Activated CD4-positive, CD25-positive, alpha-beta regulatory T cell treated with anti-CD3 and anti-CD28 coated beads, Interleukin-2, amount 50 U/mL, for 16 hours (primary cell): ENCODE data around the gene DDX41.
"Not testable (repeated sequence)": the region's sequence is repeated elsewhere in the genome, so short reads cannot be mapped to it uniquely, and the experiment has no call there.

Experiments
- DNase-seq: peaks from one replicate; pipeline ENCODE4 v3.0.0-alpha.2; 2020; ENCODE audit warnings: low read depth, low spot score

Gene DDX41

GRCh38 chr5:177516601-177517568, at the start of gene DDX41:
Gene DDX41, minus strand, starts transcription at chr5:177516961. Its CDS starts 16 bp downstream, at chr5:177516945.
- peak; percentile 91 for DNase-seq

GRCh38 chr5:177565046-177565445, 48.3 kb upstream of the DDX41 start:
- DNase-seq: no peak

- not testable (repeated sequence) for DNase-seq
These were observed 42.7 kb upstream of the DDX41 start for GRCh38 chr5:177559446-177559941.

DNA sequence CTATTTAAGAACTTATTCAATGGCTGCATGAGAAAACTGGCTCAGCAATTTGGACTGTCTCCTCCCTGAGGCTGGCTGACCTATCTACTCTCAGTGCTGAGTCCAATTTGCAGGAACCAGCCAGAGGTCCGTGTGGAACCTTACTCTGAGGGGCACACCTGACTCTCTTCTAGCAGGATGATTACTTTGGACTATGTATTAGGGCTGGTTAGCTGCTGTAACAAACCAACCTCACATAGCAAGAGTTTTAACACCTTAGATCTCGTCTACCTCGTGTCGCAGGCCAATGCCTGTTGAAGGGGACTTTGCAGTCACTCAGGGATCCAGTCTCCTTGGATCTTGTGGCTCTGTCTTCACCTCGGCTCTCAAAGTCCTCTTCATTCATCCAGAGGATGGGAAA, 41.0 kb upstream of the DDX41 start:
- DNase-seq: no peak

DNA sequence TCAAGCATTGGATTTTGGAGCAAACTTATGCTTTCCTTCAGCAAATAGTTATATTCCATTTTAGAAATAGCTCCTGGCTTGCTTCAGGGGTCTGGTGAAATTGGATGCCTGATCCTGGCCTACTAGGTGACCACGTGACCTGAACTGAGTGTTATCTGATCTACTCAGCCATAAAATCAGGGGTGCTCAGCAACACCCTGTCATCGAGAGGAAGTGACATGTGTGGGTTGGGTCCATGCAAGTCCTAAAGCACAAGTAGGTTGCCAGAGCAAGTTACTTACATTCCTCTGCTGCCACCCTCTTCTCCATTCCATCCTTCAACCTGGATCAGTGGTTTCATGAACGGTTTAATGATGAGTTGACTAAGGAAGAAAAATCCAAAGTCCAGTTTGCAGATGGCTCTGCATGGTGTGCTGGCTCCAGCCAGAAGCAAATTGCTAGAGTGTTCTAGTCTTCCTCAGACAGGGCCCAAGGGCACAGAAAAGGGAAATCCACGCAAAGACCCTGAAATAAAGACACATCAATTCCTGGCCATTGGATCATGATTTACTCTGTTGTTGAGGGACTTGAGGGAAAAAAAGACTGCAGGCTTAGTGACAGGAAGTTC, 40.4 kb upstream of the DDX41 start:
- no peak for DNase-seq

DNA sequence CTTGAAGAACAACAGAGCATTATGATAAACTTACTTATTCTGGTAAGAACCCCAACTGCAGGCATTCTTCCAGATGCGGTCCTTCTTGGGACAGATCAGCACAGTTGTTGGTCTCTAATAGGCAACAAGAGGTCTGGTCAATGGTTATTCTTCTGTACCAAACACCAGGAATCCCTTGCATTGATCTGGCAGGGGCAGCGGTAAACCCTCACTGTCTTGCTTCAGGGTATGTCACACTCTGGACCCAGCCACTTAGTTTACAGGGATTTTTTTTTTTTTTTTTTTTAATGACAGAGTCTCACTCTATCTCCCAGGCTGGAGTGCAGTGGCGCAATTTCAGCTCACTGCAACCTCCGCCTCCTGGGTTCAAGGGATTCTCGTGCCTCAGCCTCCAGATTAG, 38.9 kb upstream of the DDX41 start:
- DNase-seq: no peak

DNA sequence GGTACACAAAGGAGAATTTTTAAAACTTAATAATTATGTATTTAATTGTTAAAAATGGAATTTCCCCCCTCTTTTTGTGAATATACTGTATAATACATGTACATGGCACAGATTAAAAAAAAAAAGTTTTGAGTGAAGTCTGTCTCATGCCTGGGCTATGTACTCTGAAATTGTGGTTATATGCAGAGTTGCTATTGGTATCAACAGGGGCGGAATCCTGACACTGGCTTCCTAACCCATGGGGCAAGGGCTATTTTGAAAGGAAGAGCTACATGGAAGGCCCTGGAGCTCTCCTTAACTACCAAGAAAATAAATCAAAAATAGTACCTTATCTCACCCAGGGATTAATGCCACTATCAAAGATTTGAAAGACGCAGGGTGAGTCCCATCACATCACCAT, 38.5 kb upstream of the DDX41 start:
- DNase-seq: no peak

GRCh38 chr5:177554474-177555111, 37.8 kb upstream of the DDX41 start, which contains the start of gene FAM193B:
Gene FAM193B, minus strand, starts transcription at chr5:177554563. Its CDS starts 105 bp downstream, at chr5:177554458.
- DNase-seq: peak; percentile 88

GRCh38 chr5:177553671-177554429, 37.1 kb upstream of the DDX41 start:
- DNase-seq: peak; percentile 21

- no peak for DNase-seq
These were observed 36.2 kb upstream of the DDX41 start for GRCh38 chr5:177552839-177553455.

- no peak for DNase-seq
These were observed 33.4 kb upstream of the DDX41 start for GRCh38 chr5:177550122-177550521.

DNA sequence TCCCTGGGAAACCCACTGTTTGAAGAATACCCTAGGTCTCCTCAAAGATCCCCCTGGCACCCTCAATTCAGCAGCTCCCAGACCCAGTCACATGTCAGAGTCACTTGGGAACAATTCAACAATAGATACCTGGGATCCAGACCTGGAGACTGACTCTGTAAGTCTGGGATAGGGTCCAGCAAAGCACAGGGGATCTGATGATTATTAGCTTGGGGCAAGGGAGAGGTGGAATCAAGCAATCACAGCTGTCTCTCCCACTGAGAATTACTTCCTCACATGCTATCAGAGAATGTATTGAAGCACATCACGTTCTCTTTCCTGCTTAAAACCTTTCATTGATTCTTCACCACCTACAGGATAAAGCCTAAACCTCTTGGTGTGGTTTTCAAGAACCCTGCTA, 31.7 kb upstream of the DDX41 start:
- DNase-seq: no peak

- no peak for DNase-seq
These were observed 31.0 kb upstream of the DDX41 start for GRCh38 chr5:177547736-177548135.

DNA sequence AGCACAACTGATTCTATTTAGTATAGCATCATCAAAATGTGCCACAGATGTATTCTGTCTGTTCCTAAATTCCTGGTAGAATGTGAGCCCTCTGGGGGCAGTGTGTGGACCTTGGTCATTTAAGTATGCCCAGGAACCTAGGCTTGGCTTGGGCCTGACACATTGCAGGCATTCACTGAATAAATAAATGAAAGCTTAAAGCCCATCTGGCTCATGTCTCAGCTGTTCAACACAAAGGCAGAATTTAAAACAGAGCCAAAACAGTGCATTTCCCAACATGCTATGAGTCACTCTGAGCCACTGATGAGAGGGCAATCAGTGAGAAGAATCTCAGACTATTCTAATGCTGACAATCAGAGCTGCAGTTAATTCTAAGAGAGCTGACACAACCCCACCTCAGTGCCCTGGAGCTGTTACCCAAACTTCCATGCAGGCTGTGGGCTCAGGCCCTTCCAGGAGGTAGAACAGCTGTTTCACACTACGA, 29.5 kb upstream of the DDX41 start:
- DNase-seq: no peak

DNA sequence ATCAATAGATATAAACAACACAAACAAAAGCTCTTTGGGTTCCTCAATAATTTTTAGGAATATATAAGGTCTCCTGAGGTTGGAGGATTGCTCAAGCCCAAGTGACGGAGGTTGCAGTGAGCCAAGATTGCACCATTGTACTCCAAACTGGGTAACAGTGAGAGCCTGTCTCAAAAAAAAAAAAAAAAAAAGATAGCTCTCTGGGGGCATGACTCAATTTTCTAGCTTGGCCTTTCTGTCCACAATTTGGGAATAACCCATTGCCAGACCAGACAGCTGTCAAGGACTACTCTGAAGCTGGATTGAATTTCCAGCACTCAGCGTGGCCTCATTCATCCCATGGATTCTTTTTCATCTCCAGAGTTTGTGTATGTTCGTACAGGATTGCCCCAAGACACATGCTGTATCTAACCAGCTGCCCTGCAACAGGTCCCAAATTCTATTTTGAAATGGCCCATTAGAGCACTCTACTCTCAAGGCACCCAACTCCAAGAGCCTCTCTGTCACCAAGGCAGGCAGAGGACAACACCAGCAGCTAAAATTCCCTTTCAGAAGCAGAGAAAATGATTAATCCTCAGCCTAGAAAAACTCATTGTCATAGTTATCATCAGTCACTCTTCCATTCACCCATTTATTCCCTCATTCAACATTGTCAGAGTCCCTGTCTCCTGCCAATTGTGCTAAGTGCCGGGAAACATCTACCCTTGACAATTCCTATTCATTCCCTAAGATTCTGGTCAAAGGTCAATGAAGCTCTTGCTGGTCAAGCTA, 28.9 kb upstream of the DDX41 start:
- no peak for DNase-seq

DNA sequence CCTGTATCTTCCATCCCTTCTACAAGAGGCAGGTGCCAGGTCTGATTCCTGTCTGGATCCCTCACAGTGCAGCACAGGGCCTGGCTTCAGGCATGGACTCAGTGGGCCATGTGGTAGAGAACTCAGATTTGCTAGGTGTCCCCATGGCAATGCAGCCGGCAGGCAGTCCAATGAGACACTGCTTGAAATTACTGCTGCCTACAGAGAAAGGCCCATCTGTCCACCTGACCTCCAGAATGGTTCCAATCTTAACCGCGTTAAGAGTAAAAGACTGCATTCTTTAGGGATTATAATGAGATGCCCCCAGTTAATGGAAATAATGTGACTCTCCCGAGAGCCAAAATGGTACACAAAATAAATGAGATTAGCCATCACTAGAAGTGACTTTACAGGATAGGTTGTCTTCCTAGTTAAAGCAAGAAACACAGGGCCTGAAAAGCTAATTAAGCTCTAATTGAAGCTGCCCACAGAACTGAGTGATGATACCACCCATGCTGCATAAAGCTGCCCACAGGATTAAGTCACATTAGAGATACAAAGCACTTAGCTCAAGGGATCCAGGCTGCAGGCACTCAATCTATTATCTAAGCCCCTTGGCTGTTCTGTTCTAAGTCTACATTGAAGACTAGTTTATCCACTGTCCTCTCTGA, 26.2 kb upstream of the DDX41 start:
- no peak for DNase-seq

- DNase-seq: no peak
These were observed 23.7 kb upstream of the DDX41 start for GRCh38 chr5:177540438-177540837.

GRCh38 chr5:177539411-177539810, 22.6 kb upstream of the DDX41 start:
- no peak for DNase-seq

DNA sequence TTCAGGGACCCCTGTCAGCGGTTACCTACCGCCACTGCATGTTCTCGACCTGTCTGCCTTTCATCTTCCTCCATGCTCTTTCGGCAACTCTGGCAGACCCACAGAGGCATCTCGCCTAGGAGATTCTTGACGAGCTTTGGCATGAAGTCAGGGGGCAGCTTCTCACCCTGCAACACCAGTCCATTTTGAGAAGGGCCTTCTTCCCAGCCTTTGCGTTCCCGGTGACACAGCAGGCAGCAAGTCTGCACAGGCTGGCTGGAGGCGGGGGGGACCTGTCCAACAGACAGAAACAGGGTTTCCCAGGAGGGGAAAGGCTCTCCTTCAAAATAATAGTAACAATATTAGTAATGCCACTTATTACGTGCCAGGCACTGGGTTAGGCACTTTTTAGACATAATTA, 22.1 kb upstream of the DDX41 start:
- no peak for DNase-seq
